Ascending aorta (tissue), 2 donors: Measurements from ENCODE around the gene TKTL1. TPM values are rescaled to one million over a fixed set of nuclear protein-coding genes. Genes with fewer than 3 reads are reported as not detected.

Source experiments
- DNase-seq, 2 donors: peaks; one replicate each; pipeline ENCODE4 v3.0.0-alpha.2; 2019; ENCODE audit warnings: low spot score in 2 of 2
- H3K27ac ChIP-seq, 2 donors: fragments of 200-600 bp; sonication (generic); one replicate each; pipeline ENCODE4 v1.5.1; 2016 to 2017; ENCODE audit warnings: mild to moderate bottlenecking in 1 of 2
- H3K27me3 ChIP-seq: fragments of 200-600 bp; sonication (generic); one replicate; pipeline ENCODE4 v1.5.1; 2017
- H3K36me3 ChIP-seq, 2 donors: fragments of 200-600 bp; sonication (generic); one replicate each; pipeline ENCODE4 v1.5.1; 2016
- H3K4me1 ChIP-seq, 2 donors: fragments of 200-600 bp; sonication (generic); one replicate each; pipeline ENCODE4 v1.5.1; 2016 to 2017; ENCODE audit warnings: mild to moderate bottlenecking in 1 of 2
- H3K4me3 ChIP-seq, 2 donors: fragments of 200-600 bp; sonication (generic); one replicate each; pipeline ENCODE4 v1.5.1; 2016 to 2017; ENCODE audit warnings: mild to moderate bottlenecking in 1 of 2
- H3K9me3 ChIP-seq, 2 donors: fragments of 200-600 bp; sonication (generic); one replicate each; pipeline ENCODE4 v1.5.1; 2016
- intact Hi-C: fragments of 100-400 bp; cut with DNase I; formaldehyde crosslinking; loops from one replicate; pipeline ENCODE4 v1.15.1; 2023
- total RNA-seq: library from RNA; depleted of rRNA; stranded (reverse); fragments of >200 nt; gene quantifications from one replicate; pipeline ENCODE4 v1.1.0, GENCODE V29; 2016
- TF ChIP-seq, protein P1 (sequence below), 3 experiments: fragments of 200-600 bp in 2 of 3; fragments of 450-650 bp in 1 of 3; sonication (generic) in 2 of 3; IDR thresholded peaks; one replicate each; pipeline ENCODE4 v1.5.1; 2016 to 2019; ENCODE audit warnings: antibody characterized with exemption in 3 of 3, mild to moderate bottlenecking in 1 of 3, moderate library complexity in 1 of 3

Gene TKTL1
- total RNA-seq, 1 donor from 2014 or later, result not detected

- Histone ChIP-seq H3K36me3 (peaks cover 20 to 42% of the 10 kb centered on the region in 2 donors), H3K27ac (peak overlapping the region; percentile 97), H3K4me3 (peak overlapping the region; percentile 64 to 91), H3K27me3 (no peaks in the 10 kb centered on the region), H3K4me1 (peaks cover 2 to 7% of the 10 kb centered on the region in 2 donors), H3K9me3 (no peaks in the 10 kb centered on the region)
- TF ChIP-seq, protein P1, sequence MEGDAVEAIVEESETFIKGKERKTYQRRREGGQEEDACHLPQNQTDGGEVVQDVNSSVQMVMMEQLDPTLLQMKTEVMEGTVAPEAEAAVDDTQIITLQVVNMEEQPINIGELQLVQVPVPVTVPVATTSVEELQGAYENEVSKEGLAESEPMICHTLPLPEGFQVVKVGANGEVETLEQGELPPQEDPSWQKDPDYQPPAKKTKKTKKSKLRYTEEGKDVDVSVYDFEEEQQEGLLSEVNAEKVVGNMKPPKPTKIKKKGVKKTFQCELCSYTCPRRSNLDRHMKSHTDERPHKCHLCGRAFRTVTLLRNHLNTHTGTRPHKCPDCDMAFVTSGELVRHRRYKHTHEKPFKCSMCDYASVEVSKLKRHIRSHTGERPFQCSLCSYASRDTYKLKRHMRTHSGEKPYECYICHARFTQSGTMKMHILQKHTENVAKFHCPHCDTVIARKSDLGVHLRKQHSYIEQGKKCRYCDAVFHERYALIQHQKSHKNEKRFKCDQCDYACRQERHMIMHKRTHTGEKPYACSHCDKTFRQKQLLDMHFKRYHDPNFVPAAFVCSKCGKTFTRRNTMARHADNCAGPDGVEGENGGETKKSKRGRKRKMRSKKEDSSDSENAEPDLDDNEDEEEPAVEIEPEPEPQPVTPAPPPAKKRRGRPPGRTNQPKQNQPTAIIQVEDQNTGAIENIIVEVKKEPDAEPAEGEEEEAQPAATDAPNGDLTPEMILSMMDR (IDR thresholded peaks at IDR 0.05), result peak; percentile 44 to 59 (median 47)
- peak in 1 of 2 donors; percentile 90 for DNase-seq
- intact Hi-C loops, result loop anchor here (10.0 kb wide), 1 partner anchor 899 kb away; the partner anchor contains the start of gene HAUS7
Measured at GRCh38 chrX:154373340-154374306, 78.0 kb downstream of the TKTL1 start.

DNA sequence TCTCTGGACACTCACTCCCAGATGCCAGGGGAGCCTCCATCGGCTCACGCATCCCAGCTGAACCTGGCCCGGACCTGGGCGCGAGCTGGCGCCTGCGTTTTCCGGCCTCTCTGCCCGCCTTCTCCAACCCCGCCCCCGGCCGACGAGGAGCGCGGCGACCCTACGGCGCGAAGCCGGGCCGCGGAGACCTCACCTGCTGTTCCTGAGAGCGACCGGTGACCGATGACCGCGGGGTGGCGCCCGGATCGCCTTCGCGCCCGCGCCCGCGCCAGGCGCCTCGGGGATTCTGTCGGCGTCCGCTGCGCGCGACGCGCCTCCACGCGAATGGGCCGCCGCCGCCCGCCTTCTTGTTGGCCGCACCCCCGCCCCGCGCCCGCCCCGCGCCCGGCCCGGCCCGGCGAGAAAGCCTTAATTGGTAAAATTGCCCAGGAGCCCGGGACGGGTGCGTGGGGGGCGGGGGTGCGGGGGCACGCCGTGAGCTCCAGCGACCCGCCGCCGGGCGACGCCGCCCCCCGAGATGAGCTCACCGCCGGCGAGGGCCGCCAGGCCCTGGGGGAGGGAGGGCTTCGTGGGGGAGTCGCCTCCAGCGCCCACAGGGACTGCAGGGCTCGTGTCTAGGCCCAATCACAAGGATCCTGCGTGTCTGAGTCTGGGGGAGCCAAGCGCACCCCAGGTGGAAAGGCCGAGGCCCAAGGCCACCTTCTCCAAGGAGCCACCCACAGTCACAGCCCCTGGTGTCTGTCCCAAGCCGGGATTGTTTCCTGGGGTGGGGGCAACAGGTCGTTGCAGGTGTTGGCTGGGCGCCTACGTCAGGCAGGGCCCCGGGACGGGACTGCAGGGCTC lies 78.9 kb downstream of the TKTL1 start, which contains the start of gene FLNA:
Gene FLNA, minus strand, starts transcription at position 322 of the 843 bp plus-strand sequence. CDS start 3,389 bp downstream, outside the sequence.
- H3K4me3 ChIP-seq, result peak within 1 kb of the TSS; percentile 64 to 91
- peaks cover 2 to 7% of the 10 kb centered on the region in 2 donors for H3K4me1 ChIP-seq
- intact Hi-C loops, result loop anchor here (10.0 kb wide), 1 partner anchor 900 kb away; the partner anchor contains the start of gene HAUS7
- TF ChIP-seq, protein P1 (IDR thresholded peaks at IDR 0.05), result peak in 1 of 3 experiments; percentile 7
- DNase-seq, result peak in 1 of 2 donors; percentile 87
- no peaks in the 10 kb centered on the region for H3K27me3 ChIP-seq
- no peaks in the 10 kb centered on the region for H3K9me3 ChIP-seq
- peak within 1 kb of the TSS; percentile 97 for H3K27ac ChIP-seq
- peaks cover 20 to 36% of the 10 kb centered on the region in 2 donors for H3K36me3 ChIP-seq

GRCh38 chrX:154375156-154375504 lies 79.5 kb downstream of the TKTL1 start:
- Histone ChIP-seq H3K36me3 (peaks cover 17 to 32% of the 10 kb centered on the region in 2 donors), H3K4me1 (peaks cover 2 to 7% of the 10 kb centered on the region in 2 donors), H3K9me3 (no peaks in the 10 kb centered on the region), H3K4me3 (peak overlapping the region; percentile 64 to 91), H3K27ac (peak overlapping the region; percentile 97), H3K27me3 (no peaks in the 10 kb centered on the region)
- DNase-seq, result no peak
- intact Hi-C loops, result loop anchor here (10.0 kb wide), 1 partner anchor 900 kb away; the partner anchor contains the start of gene HAUS7
- TF ChIP-seq, protein P1 (IDR thresholded peaks at IDR 0.05), result no peak

DNA sequence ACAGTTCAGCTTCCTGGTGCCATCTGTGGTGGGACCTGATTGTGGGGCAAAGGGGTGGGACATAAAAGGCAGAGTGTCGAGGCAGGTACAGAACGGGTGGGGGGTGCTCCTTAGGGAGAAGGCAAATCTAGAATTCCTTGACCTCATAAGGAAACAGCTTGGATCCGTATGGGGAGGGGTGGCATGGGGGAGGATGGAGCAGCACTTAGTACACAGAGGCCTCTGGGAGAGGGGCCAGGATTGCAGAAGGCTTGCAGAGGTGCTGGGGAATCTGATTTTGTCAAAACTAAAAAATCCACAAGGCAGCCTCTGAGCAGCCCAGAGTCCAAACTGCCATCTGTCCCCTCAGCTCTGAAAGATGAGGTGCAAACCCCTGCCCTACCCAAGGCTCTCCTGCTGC lies 81.2 kb downstream of the TKTL1 start:
- Histone ChIP-seq H3K4me1 (peaks cover 2 to 7% of the 10 kb centered on the region in 2 donors), H3K4me3 (no peak overlapping the region), H3K27ac (peak overlapping the region; percentile 97), H3K9me3 (no peaks in the 10 kb centered on the region), H3K36me3 (peaks cover 8 to 21% of the 10 kb centered on the region in 2 donors), H3K27me3 (no peaks in the 10 kb centered on the region)
- intact Hi-C loops, result loop anchor here (10.0 kb wide), 1 partner anchor 902 kb away; the partner anchor contains the start of gene HAUS7
- DNase-seq, result peak in 1 of 2 donors; percentile 80
- TF ChIP-seq, protein P1 (IDR thresholded peaks at IDR 0.05), result no peak
